ENCODE measurements around the gene DNHD1.

Gene DNHD1

GRCh38 chr11:6557761-6558674 is 60.9 kb downstream of the DNHD1 start:
- DNase-seq (ENCODE audit: low read depth in 1 of 2, low spot score in 1 of 2): no peak

- no peak for DNase-seq (ENCODE audit: low read depth in 1 of 2, low spot score in 1 of 2)
These were observed 62.3 kb downstream of the DNHD1 start for GRCh38 chr11:6559369-6559768.

GRCh38 chr11:6561288-6561687 is 64.2 kb downstream of the DNHD1 start:
- no peak for DNase-seq (ENCODE audit: low read depth in 1 of 2, low spot score in 1 of 2)

GRCh38 chr11:6563121-6563619 is 66.1 kb downstream of the DNHD1 start:
- no peak for DNase-seq (ENCODE audit: low read depth in 1 of 2, low spot score in 1 of 2)

GRCh38 chr11:6563667-6564066 is 66.6 kb downstream of the DNHD1 start:
- DNase-seq (ENCODE audit: low read depth in 1 of 2, low spot score in 1 of 2): no peak

- DNase-seq (ENCODE audit: low read depth in 1 of 2, low spot score in 1 of 2): no peak
These were observed 68.2 kb downstream of the DNHD1 start for GRCh38 chr11:6565325-6565724.

- DNase-seq (ENCODE audit: low read depth in 1 of 2, low spot score in 1 of 2): no peak
These were observed 69.1 kb downstream of the DNHD1 start for GRCh38 chr11:6565988-6566703.

GRCh38 chr11:6566704-6567370 is 69.8 kb downstream of the DNHD1 start:
- DNase-seq (ENCODE audit: low read depth in 1 of 2, low spot score in 1 of 2): no peak

- DNase-seq (ENCODE audit: low read depth in 1 of 2, low spot score in 1 of 2): no peak
These were observed 70.3 kb downstream of the DNHD1 start for GRCh38 chr11:6567371-6567745.

GRCh38 chr11:6568191-6568918 is 71.3 kb downstream of the DNHD1 start:
- no peak for DNase-seq (ENCODE audit: low read depth in 1 of 2, low spot score in 1 of 2)

GRCh38 chr11:6569706-6570105 is 72.6 kb downstream of the DNHD1 start:
- DNase-seq (ENCODE audit: low read depth in 1 of 2, low spot score in 1 of 2): no peak

GRCh38 chr11:6570691-6571427 is 73.8 kb downstream of the DNHD1 start:
- no peak for DNase-seq (ENCODE audit: low read depth in 1 of 2, low spot score in 1 of 2)

- DNase-seq (ENCODE audit: low read depth in 1 of 2, low spot score in 1 of 2): no peak
These were observed 74.4 kb downstream of the DNHD1 start for GRCh38 chr11:6571434-6572008.

- no peak for DNase-seq (ENCODE audit: low read depth in 1 of 2, low spot score in 1 of 2)
These were observed 75.1 kb downstream of the DNHD1 start for GRCh38 chr11:6572215-6572614.

- no peak for DNase-seq (ENCODE audit: low read depth in 1 of 2, low spot score in 1 of 2)
These were observed 78.0 kb downstream of the DNHD1 start for GRCh38 chr11:6574816-6575715.

GRCh38 chr11:6576471-6577373 is 79.6 kb downstream of the DNHD1 start:
- DNase-seq (ENCODE audit: low read depth in 1 of 2, low spot score in 1 of 2): no peak

GRCh38 chr11:6578134-6578533 is 81.1 kb downstream of the DNHD1 start:
- DNase-seq (ENCODE audit: low read depth in 1 of 2, low spot score in 1 of 2): no peak

GRCh38 chr11:6579681-6580080 is 82.6 kb downstream of the DNHD1 start:
- no peak for DNase-seq (ENCODE audit: low read depth in 1 of 2, low spot score in 1 of 2)
